K562 (cell line): ENCODE measurements around the gene TM7SF3. TPM values are rescaled to one million over a fixed set of nuclear protein-coding genes. Genes with fewer than 3 reads are reported as not detected.

Experiments
- CSDE1 ChIP-seq, 2 experiments: fragments of 450-650 bp; IDR thresholded peaks; 2 replicates each; pipeline ENCODE4 v1.6.1; 2016; ENCODE audit warnings: mild to moderate bottlenecking in 1 of 2
- CUX1 ChIP-seq: fragments of 200-800 bp; sonication (Bioruptor generic); IDR thresholded peaks from 2 replicates; pipeline ENCODE4 v1.6.1; 2016; ENCODE audit warnings: missing genetic modification characterization, missing compliant biosample characterization
- FOSL1 ChIP-seq: fragments of 200-800 bp; sonication (Bioruptor generic); conservative IDR thresholded peaks from 2 replicates; pipeline ENCODE4 v1.6.1; 2016; ENCODE audit warnings: missing genetic modification characterization, missing compliant biosample characterization
- FOXK2 ChIP-seq, 2 experiments: fragments of 450-650 bp; IDR thresholded peaks in 1 of 2; conservative IDR thresholded peaks in 1 of 2; 2 replicates each; pipeline ENCODE4 v1.6.1; 2016; ENCODE audit warnings: low read depth in 2 of 2, mild to moderate bottlenecking in 1 of 2
- MECOM ChIP-seq: fragments of 250-450 bp; sonication (Bioruptor Pico); IDR thresholded peaks from 2 replicates; pipeline ENCODE4 v1.8.0; 2022; ENCODE audit warnings: inconsistent platforms
- MYC ChIP-seq, 2 experiments: fragments of 250-450 bp in 1 of 2; sonication (Bioruptor Pico) in 1 of 2; IDR thresholded peaks; 2 replicates each; pipeline versions ENCODE4 v1.5.1 to v1.6.1; 2012 to 2021; ENCODE audit warnings: low read depth in 2 of 2, borderline replicate concordance in 1 of 2, improper control_type of control experiment in 1 of 2, low read length in 1 of 2, mild to moderate bottlenecking in 1 of 2, moderate library complexity in 1 of 2
- NFE2L1 ChIP-seq: fragments of 450-650 bp; IDR thresholded peaks from 2 replicates; pipeline ENCODE4 v1.6.1; 2016; ENCODE audit warnings: missing genetic modification characterization, low read depth, mild to moderate bottlenecking, missing compliant biosample characterization, moderate library complexity, borderline replicate concordance
- PBX2 ChIP-seq, 2 experiments: IDR thresholded peaks in 1 of 2; conservative IDR thresholded peaks in 1 of 2; 2 replicates each; pipeline ENCODE4 v1.6.1; 2016; ENCODE audit warnings: low read depth in 2 of 2, mild to moderate bottlenecking in 1 of 2, missing compliant biosample characterization in 1 of 2, missing genetic modification characterization in 1 of 2, moderate library complexity in 1 of 2
- PML ChIP-seq: IDR thresholded peaks from 2 replicates; pipeline ENCODE4 v1.6.1; 2012; ENCODE audit warnings: low read length, inconsistent platforms
- TAF9B ChIP-seq: fragments of 450-650 bp; IDR thresholded peaks from 2 replicates; pipeline ENCODE4 v1.6.1; 2018; ENCODE audit warnings: mild to moderate bottlenecking; ENCODE audit not compliant: partially characterized antibody
- ZFX ChIP-seq: sonication (generic); formaldehyde crosslinking; IDR thresholded peaks from 2 replicates; pipeline ENCODE4 v1.8.0; 2022; ENCODE audit warnings: mild to moderate bottlenecking, missing genetic modification reagents, moderate library complexity
- ZNF274 ChIP-seq: IDR thresholded peaks from 2 replicates; pipeline ENCODE4 v1.6.1; 2011; ENCODE audit warnings: low read depth, mild to moderate bottlenecking, low read length, moderate library complexity, borderline replicate concordance
- ZNF584 ChIP-seq: fragments of 200-800 bp; sonication (Bioruptor generic); IDR thresholded peaks from 2 replicates; pipeline ENCODE4 v1.6.1; 2016; ENCODE audit warnings: low read depth, mild to moderate bottlenecking, missing genetic modification characterization, missing compliant biosample characterization
- ZNF766 ChIP-seq: fragments of 200-800 bp; sonication (Bioruptor generic); conservative IDR thresholded peaks from 2 replicates; pipeline ENCODE4 v1.6.1; 2016; ENCODE audit warnings: missing genetic modification characterization, missing compliant biosample characterization
- polyA plus RNA-seq, 8 experiments: library from polyadenylated mRNA; depleted of rRNA in 4 of 8; stranded (reverse) in 5 of 8; unstranded in 3 of 8; fragments of >200 nt; fragmentation: Nextera tagmentation in 2 of 8; fragmentation: Illumina TruSeq in 1 of 8; extraction: Ambion mirVana in 2 of 8; extraction: Trizol in 1 of 8; gene quantifications; 2 replicates each; pipeline versions ENCODE4 v1.2.1 to v1.2.3, GENCODE V29; 2011 to 2014; ENCODE audit warnings: inconsistent platforms in 1 of 8, missing spikeins in 1 of 8
- total RNA-seq, 7 experiments: library from RNA; depleted of rRNA in 6 of 7; stranded (reverse); fragments of >200 nt in 6 of 7; fragmentation: Illumina TruSeq in 2 of 7; extraction: Trizol in 2 of 7; gene quantifications; 2 replicates each; pipeline versions ENCODE4 v1.2.1 to v1.2.3, GENCODE V29; 2011 to 2021; ENCODE audit warnings: low replicate concordance in 1 of 7
- TF ChIP-seq, protein P1 (sequence below): fragments of 200-800 bp; sonication (Bioruptor generic); IDR thresholded peaks from 2 replicates; pipeline ENCODE4 v1.6.1; 2017; ENCODE audit warnings: missing genetic modification characterization, missing compliant biosample characterization

The TM7SF3 gene
- total and polyA plus RNA-seq, 9 of the 15 experiments (the other 6 are each of a cell fraction or from before 2014, with no cell fraction given) = 9.3 to 90.4 (median 24.8) TPM

GRCh38 chr12:26936559-26937442 lies 77.4 kb downstream of the TM7SF3 start (continued):
- TF ChIP-seq CUX1 (CRISPR knock-in tag) = 0 out of 2 replicates have a peak, but pooled peaks have one; percentile 46
- no peak for TF ChIP-seq FOSL1 (tag)
- TF ChIP-seq MECOM (CRISPR knock-in tag) = no peak
- TF ChIP-seq, protein P1, sequence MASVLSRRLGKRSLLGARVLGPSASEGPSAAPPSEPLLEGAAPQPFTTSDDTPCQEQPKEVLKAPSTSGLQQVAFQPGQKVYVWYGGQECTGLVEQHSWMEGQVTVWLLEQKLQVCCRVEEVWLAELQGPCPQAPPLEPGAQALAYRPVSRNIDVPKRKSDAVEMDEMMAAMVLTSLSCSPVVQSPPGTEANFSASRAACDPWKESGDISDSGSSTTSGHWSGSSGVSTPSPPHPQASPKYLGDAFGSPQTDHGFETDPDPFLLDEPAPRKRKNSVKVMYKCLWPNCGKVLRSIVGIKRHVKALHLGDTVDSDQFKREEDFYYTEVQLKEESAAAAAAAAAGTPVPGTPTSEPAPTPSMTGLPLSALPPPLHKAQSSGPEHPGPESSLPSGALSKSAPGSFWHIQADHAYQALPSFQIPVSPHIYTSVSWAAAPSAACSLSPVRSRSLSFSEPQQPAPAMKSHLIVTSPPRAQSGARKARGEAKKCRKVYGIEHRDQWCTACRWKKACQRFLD (CRISPR knock-in tag) = peak; percentile 62; the same call in 1 of the 2 replicates
- no peak for TF ChIP-seq CSDE1 (IDR thresholded peaks at IDR 0.05)
- 0 out of 2 replicates have a peak, but pooled peaks have one; percentile 1 for TF ChIP-seq MYC (IDR thresholded peaks at IDR 0.05; ENCODE audit: low read depth, low read length)
- TF ChIP-seq MYC (CRISPR knock-in tag; IDR thresholded peaks at IDR 0.05; ENCODE audit: borderline replicate concordance, low read depth) = no peak
- no peak for TF ChIP-seq NFE2L1
- no peak for TF ChIP-seq ZNF274
- no peak for TF ChIP-seq ZNF584 (CRISPR knock-in tag)
- 0 out of 2 replicates have a peak, but pooled peaks have one; percentile 18 for TF ChIP-seq ZFX (CRISPR knock-in tag)
- TF ChIP-seq PML = no peak
- TF ChIP-seq ZNF766 (CRISPR knock-in tag) = 0 out of 2 replicates have a peak, but pooled peaks have one; percentile 38
- no peak for TF ChIP-seq PBX2 (CRISPR knock-in tag; IDR thresholded peaks at IDR 0.05; ENCODE audit: low read depth)
- 0 out of 2 replicates have a peak, but pooled peaks have one; percentile 5 for TF ChIP-seq PBX2 (tag; conservative IDR thresholded peaks at IDR 0.05; ENCODE audit: low read depth)
- TF ChIP-seq FOXK2 (conservative IDR thresholded peaks at IDR 0.05 in 1 of 2, IDR thresholded peaks at IDR 0.05 in 1 of 2; ENCODE audit: low read depth in 2 of 2) = 0 out of 4 replicates have a peak, but pooled peaks of 1 of the 2 experiments have one; percentile 23
- no peak for TF ChIP-seq TAF9B
